DND-41 (cell line): ENCODE measurements around the gene ULK2.

Experiments used
- EZH2 ChIP-seq: IDR thresholded peaks from 3 replicates; pipeline ENCODE4 v1.6.1; 2012; ENCODE audit warnings: borderline replicate concordance, low read depth, mild to moderate bottlenecking, moderate library complexity, low read length, inconsistent platforms; ENCODE audit not compliant: severe bottlenecking
- TF ChIP-seq, protein P1 (sequence below): IDR thresholded peaks from 2 replicates; pipeline ENCODE4 v1.5.1; 2012; ENCODE audit warnings: borderline replicate concordance, low read length, moderate library complexity, mild to moderate bottlenecking; ENCODE audit not compliant: poor library complexity, severe bottlenecking; ENCODE audit errors: extremely low read depth

DNA sequence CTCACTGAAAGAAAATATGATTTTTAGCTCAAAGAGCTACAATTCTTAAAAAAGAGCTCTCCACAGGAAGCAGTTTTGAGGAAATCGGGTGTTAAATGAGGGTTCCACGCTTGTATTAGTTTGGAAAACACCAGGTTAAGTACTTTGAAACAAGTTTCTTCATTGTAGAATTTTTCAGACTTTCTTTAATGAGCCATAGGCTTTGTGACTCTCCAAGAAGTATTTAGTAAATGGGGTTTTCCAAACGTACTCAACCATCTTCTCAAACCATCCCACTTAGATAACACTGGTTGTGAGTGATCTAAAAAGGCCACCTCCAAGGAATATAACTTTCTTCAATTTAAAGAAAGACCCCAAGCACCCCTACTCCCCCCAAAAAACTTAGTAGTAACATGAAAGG, 2.7 kb downstream of the ULK2 start:
- TF ChIP-seq, protein P1, sequence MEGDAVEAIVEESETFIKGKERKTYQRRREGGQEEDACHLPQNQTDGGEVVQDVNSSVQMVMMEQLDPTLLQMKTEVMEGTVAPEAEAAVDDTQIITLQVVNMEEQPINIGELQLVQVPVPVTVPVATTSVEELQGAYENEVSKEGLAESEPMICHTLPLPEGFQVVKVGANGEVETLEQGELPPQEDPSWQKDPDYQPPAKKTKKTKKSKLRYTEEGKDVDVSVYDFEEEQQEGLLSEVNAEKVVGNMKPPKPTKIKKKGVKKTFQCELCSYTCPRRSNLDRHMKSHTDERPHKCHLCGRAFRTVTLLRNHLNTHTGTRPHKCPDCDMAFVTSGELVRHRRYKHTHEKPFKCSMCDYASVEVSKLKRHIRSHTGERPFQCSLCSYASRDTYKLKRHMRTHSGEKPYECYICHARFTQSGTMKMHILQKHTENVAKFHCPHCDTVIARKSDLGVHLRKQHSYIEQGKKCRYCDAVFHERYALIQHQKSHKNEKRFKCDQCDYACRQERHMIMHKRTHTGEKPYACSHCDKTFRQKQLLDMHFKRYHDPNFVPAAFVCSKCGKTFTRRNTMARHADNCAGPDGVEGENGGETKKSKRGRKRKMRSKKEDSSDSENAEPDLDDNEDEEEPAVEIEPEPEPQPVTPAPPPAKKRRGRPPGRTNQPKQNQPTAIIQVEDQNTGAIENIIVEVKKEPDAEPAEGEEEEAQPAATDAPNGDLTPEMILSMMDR = no peak
- no peak for TF ChIP-seq EZH2
